ENCODE data around the gene OR6A2. TPM values are rescaled to one million over a fixed set of nuclear protein-coding genes. Genes with fewer than 3 reads are reported as not detected.

Gene OR6A2
- total RNA-seq, 4 donors from 2014 or later: not detected

GRCh38 chr11:6833356-6833755, 33.9 kb upstream of the OR6A2 start:
- H3K4me3 ChIP-seq (ENCODE audit: low read depth, poor library complexity, severe bottlenecking): no peak overlapping the region
- no peak for DNase-seq (ENCODE audit: low spot score in 2 of 2)
- intact Hi-C loops (cut with DNase I; ENCODE audit: low total_unique reads): no loop called here
- WGBS, 2 donors: 79 to 81% methylated on average over 6 of the region's 6 CpGs
- TF ChIP-seq POLR2A (IDR thresholded peaks at IDR 0.05): no peak
- TF ChIP-seq, protein P1, sequence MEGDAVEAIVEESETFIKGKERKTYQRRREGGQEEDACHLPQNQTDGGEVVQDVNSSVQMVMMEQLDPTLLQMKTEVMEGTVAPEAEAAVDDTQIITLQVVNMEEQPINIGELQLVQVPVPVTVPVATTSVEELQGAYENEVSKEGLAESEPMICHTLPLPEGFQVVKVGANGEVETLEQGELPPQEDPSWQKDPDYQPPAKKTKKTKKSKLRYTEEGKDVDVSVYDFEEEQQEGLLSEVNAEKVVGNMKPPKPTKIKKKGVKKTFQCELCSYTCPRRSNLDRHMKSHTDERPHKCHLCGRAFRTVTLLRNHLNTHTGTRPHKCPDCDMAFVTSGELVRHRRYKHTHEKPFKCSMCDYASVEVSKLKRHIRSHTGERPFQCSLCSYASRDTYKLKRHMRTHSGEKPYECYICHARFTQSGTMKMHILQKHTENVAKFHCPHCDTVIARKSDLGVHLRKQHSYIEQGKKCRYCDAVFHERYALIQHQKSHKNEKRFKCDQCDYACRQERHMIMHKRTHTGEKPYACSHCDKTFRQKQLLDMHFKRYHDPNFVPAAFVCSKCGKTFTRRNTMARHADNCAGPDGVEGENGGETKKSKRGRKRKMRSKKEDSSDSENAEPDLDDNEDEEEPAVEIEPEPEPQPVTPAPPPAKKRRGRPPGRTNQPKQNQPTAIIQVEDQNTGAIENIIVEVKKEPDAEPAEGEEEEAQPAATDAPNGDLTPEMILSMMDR (IDR thresholded peaks at IDR 0.05): no peak

DNA sequence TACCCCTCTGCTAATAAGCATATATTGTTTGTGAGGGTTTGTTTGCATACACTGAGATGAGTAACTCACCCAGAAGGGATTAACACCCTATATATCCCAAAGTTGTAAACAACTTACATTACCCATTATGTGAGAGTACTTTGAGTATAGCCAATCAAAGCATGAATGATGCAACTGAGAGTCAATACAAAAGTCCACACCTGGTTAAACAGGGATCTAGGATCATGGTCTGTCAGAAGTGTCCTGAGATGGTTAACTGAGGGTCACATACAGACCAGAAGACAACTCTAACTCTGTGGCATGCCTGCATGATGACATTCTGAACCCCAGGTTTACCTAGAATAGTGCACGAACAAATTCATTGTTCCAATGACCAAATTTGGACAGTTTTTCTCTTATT, 28.6 kb upstream of the OR6A2 start:
- H3K4me3 ChIP-seq (ENCODE audit: low read depth, poor library complexity, severe bottlenecking): no peak overlapping the region
- TF ChIP-seq POLR2A (IDR thresholded peaks at IDR 0.05): no peak
- TF ChIP-seq, protein P1 (IDR thresholded peaks at IDR 0.05): no peak
- 89 to 91% methylated on average over 1 of the region's 1 CpG for WGBS, 2 donors
- no peak for DNase-seq (ENCODE audit: low spot score in 2 of 2)
- intact Hi-C loops (cut with DNase I; ENCODE audit: low total_unique reads): no loop called here

DNA sequence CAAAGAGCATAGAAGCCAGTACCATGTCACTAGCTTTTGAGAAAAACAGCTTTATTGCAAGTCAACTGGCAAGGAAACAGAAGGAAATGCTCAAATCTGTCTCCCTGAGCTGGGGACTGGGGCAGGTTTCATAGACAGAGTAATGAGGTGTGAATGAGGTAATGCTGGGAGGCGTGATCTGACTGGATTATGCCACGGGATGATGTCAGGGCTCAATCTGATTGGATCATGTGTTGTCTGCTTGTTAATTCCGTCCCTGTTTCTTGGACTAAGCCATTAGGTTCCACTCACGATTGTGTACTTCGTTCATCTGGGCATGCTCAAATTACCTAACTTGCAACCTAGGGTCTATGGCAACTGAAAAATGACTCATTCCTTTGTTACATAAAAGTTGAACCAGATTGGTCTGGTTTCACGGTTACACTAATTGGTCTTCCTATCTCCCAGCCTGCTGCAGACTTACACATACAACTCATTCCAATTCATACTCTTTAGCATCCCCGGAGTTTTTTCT, 25.8 kb upstream of the OR6A2 start:
- no peak overlapping the region for H3K4me3 ChIP-seq (ENCODE audit: low read depth, poor library complexity, severe bottlenecking)
- no peak for TF ChIP-seq POLR2A (IDR thresholded peaks at IDR 0.05)
- TF ChIP-seq, protein P1 (IDR thresholded peaks at IDR 0.05): no peak
- 78 to 79% methylated on average over 7 of the region's 7 CpGs for WGBS, 2 donors
- no peak for DNase-seq (ENCODE audit: low spot score in 2 of 2)
- intact Hi-C loops (cut with DNase I; ENCODE audit: low total_unique reads): no loop called here

GRCh38 chr11:6824136-6824823, 24.8 kb upstream of the OR6A2 start:
- H3K4me3 ChIP-seq (ENCODE audit: low read depth, poor library complexity, severe bottlenecking): no peak overlapping the region
- TF ChIP-seq, protein P1 (IDR thresholded peaks at IDR 0.05): no peak
- TF ChIP-seq POLR2A (IDR thresholded peaks at IDR 0.05): no peak
- WGBS, 2 donors: 69 to 73% methylated on average over 5 of the region's 5 CpGs
- no peak for DNase-seq (ENCODE audit: low spot score in 2 of 2)
- intact Hi-C loops (cut with DNase I; ENCODE audit: low total_unique reads): no loop called here

DNA sequence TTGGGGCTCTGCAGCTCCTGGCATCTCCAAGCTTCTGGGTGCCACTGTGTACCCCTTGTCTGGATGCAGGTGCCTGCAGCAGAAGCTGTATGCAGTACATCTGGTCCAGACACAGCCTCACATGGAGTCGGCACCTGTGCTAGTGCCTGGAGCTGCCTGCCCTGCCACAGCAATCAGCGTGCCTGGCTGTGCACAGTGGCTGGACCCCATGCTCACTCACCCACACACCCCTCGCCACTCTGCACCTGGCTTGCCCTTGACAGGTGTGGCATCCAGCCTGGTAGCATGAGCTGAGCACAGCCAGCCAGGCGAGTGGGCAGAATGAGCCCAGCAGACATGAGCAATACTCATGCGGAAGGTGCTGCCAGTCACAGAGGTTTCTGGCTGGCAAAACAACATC, 19.5 kb upstream of the OR6A2 start:
- 89 to 97% methylated on average over 4 to 5 of the region's 5 CpGs for WGBS, 2 donors
- no peak overlapping the region for H3K4me3 ChIP-seq (ENCODE audit: low read depth, poor library complexity, severe bottlenecking)
- DNase-seq (ENCODE audit: low spot score in 2 of 2): no peak
- TF ChIP-seq POLR2A (IDR thresholded peaks at IDR 0.05): no peak
- TF ChIP-seq, protein P1 (IDR thresholded peaks at IDR 0.05): no peak
- intact Hi-C loops (cut with DNase I; ENCODE audit: low total_unique reads): no loop called here

- DNase-seq (ENCODE audit: low spot score in 2 of 2): no peak
- H3K4me3 ChIP-seq (ENCODE audit: low read depth, poor library complexity, severe bottlenecking): no peak overlapping the region
- intact Hi-C loops (cut with DNase I; ENCODE audit: low total_unique reads): no loop called here
- 44 to 71% methylated on average over 1 of the region's 1 CpG for WGBS, 2 donors
- no peak for TF ChIP-seq POLR2A (IDR thresholded peaks at IDR 0.05)
- TF ChIP-seq, protein P1 (IDR thresholded peaks at IDR 0.05): no peak
Observed at GRCh38 chr11:6817694-6818093, 18.2 kb upstream of the OR6A2 start.

All from lower leg skin (tissue), 4 donors.